IPS-NIHi11 (cell line): Measurements from ENCODE around the gene IL9R.
"Not testable (repeated sequence)": the region's sequence is repeated elsewhere in the genome, so short reads cannot be mapped to it uniquely, and the experiment has no call there.

Source experiments
- DNase-seq: peaks from one replicate; pipeline ENCODE4 v3.0.0; 2012; ENCODE audit warnings: mixed read lengths, low spot score

Gene IL9R

GRCh38 chrX:155998761-155999510 is 1.4 kb downstream of the IL9R start:
- DNase-seq: no peak

- not testable (repeated sequence) for DNase-seq
Measured at GRCh38 chrX:155999751-156000150, 2.3 kb downstream of the IL9R start.

GRCh38 chrX:156000361-156000926 is 2.9 kb downstream of the IL9R start:
- no peak for DNase-seq

GRCh38 chrX:156001001-156001666 is 3.6 kb downstream of the IL9R start:
- DNase-seq: no peak

- DNase-seq: no peak
Measured at GRCh38 chrX:156001667-156002021, 4.1 kb downstream of the IL9R start.

- DNase-seq: no peak
Measured at GRCh38 chrX:156002507-156002906, 5.0 kb downstream of the IL9R start.

- no peak for DNase-seq
Measured at GRCh38 chrX:156003486-156004185, 6.1 kb downstream of the IL9R start.

- DNase-seq: no peak
Measured at GRCh38 chrX:156004256-156004655, 6.8 kb downstream of the IL9R start.

GRCh38 chrX:156004740-156005139 is 7.2 kb downstream of the IL9R start:
- DNase-seq: no peak

- no peak for DNase-seq
Measured at GRCh38 chrX:156005144-156005543, 7.6 kb downstream of the IL9R start.

GRCh38 chrX:156006468-156006867 is 9.0 kb downstream of the IL9R start:
- DNase-seq: not testable (repeated sequence)

- not testable (repeated sequence) for DNase-seq
Measured at GRCh38 chrX:156008379-156008778, 10.9 kb downstream of the IL9R start.

GRCh38 chrX:156008915-156009314 is 11.4 kb downstream of the IL9R start:
- no peak for DNase-seq

GRCh38 chrX:156009691-156010090 is 12.2 kb downstream of the IL9R start:
- not testable (repeated sequence) for DNase-seq

GRCh38 chrX:156013286-156013953 is 15.9 kb downstream of the IL9R start:
- not testable (repeated sequence) for DNase-seq

GRCh38 chrX:156019846-156020245 is 22.4 kb downstream of the IL9R start:
- not testable (repeated sequence) for DNase-seq

- DNase-seq: not testable (repeated sequence)
Measured at GRCh38 chrX:156023002-156023401, 25.5 kb downstream of the IL9R start.

GRCh38 chrX:156024949-156025492 is 27.5 kb downstream of the IL9R start:
- DNase-seq: not testable (repeated sequence)

- not testable (repeated sequence) for DNase-seq
Measured at GRCh38 chrX:156028653-156029237, 31.2 kb downstream of the IL9R start.

- not testable (repeated sequence) for DNase-seq
Measured at GRCh38 chrX:156029296-156029695, 31.8 kb downstream of the IL9R start.

GRCh38 chrX:156029707-156030442 is 32.4 kb downstream of the IL9R start:
- DNase-seq: not testable (repeated sequence)
